Hepatocyte (in vitro differentiated cells): Measurements from ENCODE around the gene ARHGAP18. TPM values are rescaled to one million over a fixed set of nuclear protein-coding genes. Genes with fewer than 3 reads are reported as not detected.

Experiments used
- DNase-seq: peaks from one replicate; pipeline ENCODE4 v3.0.0-alpha.2; 2016; ENCODE audit warnings: low spot score
- H2AFZ ChIP-seq: fragments of 200-600 bp; sonication (generic); 2 replicates; pipeline ENCODE4 v1.6.0; 2016; ENCODE audit warnings: antibody characterized with exemption, mild to moderate bottlenecking
- H3K27ac ChIP-seq: fragments of 200-600 bp; sonication (generic); 2 replicates; pipeline ENCODE4 v1.5.1; 2016; ENCODE audit warnings: mild to moderate bottlenecking
- H3K27me3 ChIP-seq: fragments of 200-600 bp; sonication (generic); 2 replicates; pipeline ENCODE4 v1.6.1; 2016
- H3K36me3 ChIP-seq: fragments of 200-600 bp; sonication (generic); replicated peaks from 2 replicates; pipeline ENCODE4 v1.5.1; 2016; ENCODE audit warnings: low read depth; ENCODE audit not compliant: insufficient read depth
- H3K4me1 ChIP-seq: fragments of 200-600 bp; sonication (generic); 2 replicates; pipeline ENCODE4 v1.5.1; 2016; ENCODE audit warnings: mild to moderate bottlenecking, moderate library complexity; ENCODE audit not compliant: insufficient read depth
- H3K4me2 ChIP-seq: fragments of 200-600 bp; sonication (generic); 2 replicates; pipeline ENCODE4 v1.6.0; 2016
- H3K4me3 ChIP-seq: fragments of 200-600 bp; sonication (generic); 2 replicates; pipeline ENCODE4 v1.5.1; 2016; ENCODE audit warnings: mild to moderate bottlenecking
- H3K79me2 ChIP-seq: fragments of 200-600 bp; sonication (generic); 2 replicates; pipeline ENCODE4 v1.6.0; 2017; ENCODE audit warnings: mild to moderate bottlenecking
- H3K9me2 ChIP-seq: fragments of 200-600 bp; sonication (generic); replicated peaks from 2 replicates; pipeline ENCODE4 v1.6.0; 2017; ENCODE audit warnings: mild to moderate bottlenecking; ENCODE audit not compliant: insufficient read depth
- H3K9me3 ChIP-seq: fragments of 200-600 bp; sonication (generic); 2 replicates; pipeline ENCODE4 v1.5.1; 2016; ENCODE audit warnings: low read depth, mild to moderate bottlenecking
- H4K20me1 ChIP-seq: fragments of 200-600 bp; sonication (generic); 2 replicates; pipeline ENCODE4 v1.6.0; 2016; ENCODE audit warnings: mild to moderate bottlenecking; ENCODE audit not compliant: insufficient read depth, poor library complexity, severe bottlenecking
- CTCF ChIP-seq: fragments of 200-600 bp; sonication (generic); IDR thresholded peaks from 2 replicates; pipeline ENCODE4 v1.5.1; 2016; ENCODE audit warnings: antibody characterized with exemption, mild to moderate bottlenecking; ENCODE audit not compliant: poor library complexity
- EZH2 ChIP-seq: fragments of 200-600 bp; sonication (generic); IDR thresholded peaks from 2 replicates; pipeline ENCODE4 v1.6.1; 2016; ENCODE audit warnings: antibody characterized with exemption, mild to moderate bottlenecking, borderline replicate concordance
- EZH2phosphoT487 ChIP-seq: fragments of 200-600 bp; sonication (generic); IDR thresholded peaks from one replicate; pipeline ENCODE4 v1.6.1; 2018; ENCODE audit warnings: antibody characterized with exemption, mild to moderate bottlenecking, low read depth, moderate library complexity; ENCODE audit not compliant: unreplicated experiment, severe bottlenecking
- WGBS: methylation state at CpG from one replicate; pipeline ENCODE4 v1.1.6; 2016; ENCODE audit warnings: low lambda C conversion rate; ENCODE audit errors: missing lambda C conversion rate; 5-methylcytosine and 5-hydroxymethylcytosine counted together
- polyA plus RNA-seq: library from polyadenylated mRNA; unstranded; fragments of >200 nt; fragmentation: Nextera tagmentation; extraction: Ambion mirVana; gene quantifications from 2 replicates; pipeline ENCODE4 v1.2.1, GENCODE V29; 2016
- total RNA-seq: library from RNA; depleted of rRNA; stranded (reverse); fragments of >200 nt; gene quantifications from 2 replicates; pipeline ENCODE4 v1.2.3, GENCODE V29; 2014

Gene ARHGAP18
- total and polyA plus RNA-seq, 2 experiments from 2014 or later, result 14.7 to 34.8 TPM

- Histone ChIP-seq H3K9me2 (no peaks in the 10 kb centered on the region), H3K36me3 (no peaks in the 10 kb centered on the region), H3K4me3 (no peak overlapping the region), H3K9me3 (no peaks in the 10 kb centered on the region), H3K79me2 (no peaks in the 10 kb centered on the region), H3K27me3 (no peaks in the 10 kb centered on the region), H4K20me1 (no peaks in the 10 kb centered on the region), H2AFZ (no peak overlapping the region), H3K4me1 (peaks cover 13% of the 10 kb centered on the region), H3K27ac (peak overlapping the region; percentile 48), H3K4me2 (peak overlapping the region; percentile 13)
- no peak for TF ChIP-seq EZH2
- no peak for DNase-seq
- WGBS, result 73% methylated on average over 7 of the region's 7 CpGs
Measured at GRCh38 chr6:129748901-129749748, 39.1 kb upstream of the ARHGAP18 start.

- no peaks in the 10 kb centered on the region for H3K79me2 ChIP-seq
- no peaks in the 10 kb centered on the region for H3K27me3 ChIP-seq
- TF ChIP-seq EZH2 (no peak), EZH2phosphoT487 (no peak), CTCF (no peak)
- no peaks in the 10 kb centered on the region for H3K9me2 ChIP-seq
- no peak overlapping the region for H3K4me3 ChIP-seq
- no peak overlapping the region for H3K27ac ChIP-seq
- H3K4me1 ChIP-seq, result peaks cover 13% of the 10 kb centered on the region
- H3K36me3 ChIP-seq, result no peaks in the 10 kb centered on the region
- peak; percentile 37 for DNase-seq
- WGBS, result 70% methylated on average over 4 of the region's 4 CpGs
- H2AFZ ChIP-seq, result no peak overlapping the region
- H3K4me2 ChIP-seq, result no peak overlapping the region
- H4K20me1 ChIP-seq, result no peaks in the 10 kb centered on the region
- H3K9me3 ChIP-seq, result no peaks in the 10 kb centered on the region
Measured at GRCh38 chr6:129748212-129748900, 38.4 kb upstream of the ARHGAP18 start.

- Histone ChIP-seq H3K4me2 (no peak overlapping the region), H3K79me2 (no peaks in the 10 kb centered on the region), H3K9me2 (no peaks in the 10 kb centered on the region), H3K27ac (no peak overlapping the region), H3K4me3 (no peak overlapping the region), H3K9me3 (no peaks in the 10 kb centered on the region), H3K4me1 (peaks cover 13% of the 10 kb centered on the region), H4K20me1 (no peaks in the 10 kb centered on the region), H2AFZ (no peak overlapping the region), H3K36me3 (no peaks in the 10 kb centered on the region), H3K27me3 (no peaks in the 10 kb centered on the region)
- DNase-seq, result no peak
- whole genome bisulfite sequencing, result 98% methylated on average over 4 of the region's 4 CpGs
- TF ChIP-seq CTCF (no peak), EZH2phosphoT487 (no peak), EZH2 (no peak)
Measured at GRCh38 chr6:129747588-129748112, 37.7 kb upstream of the ARHGAP18 start.

- Histone ChIP-seq H4K20me1 (no peaks in the 10 kb centered on the region), H2AFZ (no peak overlapping the region), H3K36me3 (no peaks in the 10 kb centered on the region), H3K9me2 (no peaks in the 10 kb centered on the region), H3K4me2 (no peak overlapping the region), H3K79me2 (no peaks in the 10 kb centered on the region), H3K27ac (no peak overlapping the region), H3K4me3 (no peak overlapping the region), H3K4me1 (peaks cover 13% of the 10 kb centered on the region), H3K9me3 (no peaks in the 10 kb centered on the region), H3K27me3 (no peaks in the 10 kb centered on the region)
- DNase-seq, result no peak
- 91% methylated on average over 6 of the region's 6 CpGs for WGBS
- TF ChIP-seq CTCF (no peak), EZH2 (no peak), EZH2phosphoT487 (no peak)
Measured at GRCh38 chr6:129744880-129745237, 34.9 kb upstream of the ARHGAP18 start.
